IMR-90 (cell line): ENCODE measurements around the gene SLC35D2. TPM values are rescaled to one million over a fixed set of nuclear protein-coding genes. Genes with fewer than 3 reads are reported as not detected.

Source experiments
- RAD21 ChIP-seq: IDR thresholded peaks from 2 replicates; pipeline ENCODE4 v1.6.1; 2012; ENCODE audit warnings: low read length, improper control_type of control experiment
- RCOR1 ChIP-seq: IDR thresholded peaks from 2 replicates; pipeline ENCODE4 v1.6.1; 2012; ENCODE audit warnings: mild to moderate bottlenecking, low read length, improper control_type of control experiment; ENCODE audit not compliant: insufficient replicate concordance
- RFX5 ChIP-seq: IDR thresholded peaks from 2 replicates; pipeline ENCODE4 v1.8.0; 2012; ENCODE audit warnings: low read depth, mild to moderate bottlenecking, low read length, moderate library complexity
- polyA plus RNA-seq, 3 experiments: library from polyadenylated mRNA; depleted of rRNA; stranded (reverse); fragments of >200 nt; gene quantifications; 2 replicates each; pipeline ENCODE4 v1.2.3, GENCODE V29; 2012; ENCODE audit warnings: low replicate concordance in 1 of 3
- total RNA-seq: library from RNA; depleted of rRNA; stranded (reverse); fragments of >200 nt; gene quantifications from 2 replicates; pipeline ENCODE4 v1.2.3, GENCODE V29; 2012

The SLC35D2 gene
- total and polyA plus RNA-seq, 2 of the 4 experiments (the other 2 are of a cell fraction) = 9.7 to 11.8 TPM

DNA sequence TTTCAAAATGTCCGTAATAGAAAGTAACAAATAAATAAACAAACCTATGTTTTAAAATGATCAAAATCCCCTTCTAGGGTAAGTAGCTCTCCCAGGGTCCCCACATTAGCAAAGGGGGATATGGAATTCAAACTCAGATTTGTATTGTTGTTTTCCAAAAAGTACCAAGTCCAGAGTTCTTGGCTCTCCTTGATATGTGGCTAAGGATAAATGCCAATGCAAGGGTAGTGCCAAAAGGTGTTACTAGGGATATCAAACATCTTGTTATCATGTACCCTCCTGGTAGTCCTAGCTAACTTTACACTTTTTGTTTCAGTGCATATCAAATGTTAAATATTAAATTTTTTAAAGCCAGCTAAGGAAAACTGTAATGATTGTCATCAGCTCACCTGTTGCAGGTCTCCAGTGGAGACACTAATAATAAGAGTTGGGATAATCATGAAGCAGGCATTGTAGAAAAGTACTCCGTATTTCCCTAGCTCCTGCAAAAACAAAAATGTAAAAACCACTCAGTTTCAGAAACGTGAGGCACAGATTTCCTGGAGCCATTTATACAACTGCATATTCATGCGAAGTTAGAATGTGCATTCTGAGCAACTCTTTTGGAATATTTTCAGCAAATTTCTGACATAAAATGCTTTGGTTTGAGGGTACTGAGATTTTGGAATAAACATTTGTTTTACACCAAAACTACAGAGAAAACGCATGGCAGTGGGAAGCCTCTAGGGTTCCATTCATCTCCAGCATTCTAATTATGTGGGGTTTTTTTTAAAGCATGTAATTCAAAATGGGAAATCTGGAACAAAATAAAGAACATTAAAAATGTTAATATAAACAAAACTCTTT lies 39.8 kb downstream of the SLC35D2 start (continued):
- TF ChIP-seq RFX5 (no peak), RAD21 (no peak), RCOR1 (no peak)
